Psoas muscle (tissue), 8 donors: Measurements from ENCODE around the gene ALDH3A1. TPM values are rescaled to one million over a fixed set of nuclear protein-coding genes. Genes with fewer than 3 reads are reported as not detected.

Experiments
- ATAC-seq, 4 donors: fragments of 200-7000 bp; cut with Tn5 transposase; one replicate each; pipeline ENCODE4 v1.9.1; 2020; ENCODE audit warnings: moderate library complexity in 3 of 4, mild to moderate bottlenecking in 2 of 4
- DNase-seq, 2 donors: peaks; one replicate each; pipeline ENCODE4 v3.0.0-alpha.2; 2020
- H3K27ac ChIP-seq: fragments of 200-600 bp; one replicate; pipeline ENCODE4 v1.8.0; 2022
- H3K27me3 ChIP-seq, 3 donors: fragments of 200-600 bp in 1 of 3; one replicate each; pipeline versions ENCODE4 v1.6.1 to v1.8.0; 2013 to 2022; ENCODE audit warnings: low read length in 2 of 3, mild to moderate bottlenecking in 2 of 3, moderate library complexity in 1 of 3; ENCODE audit not compliant: insufficient read depth in 3 of 3
- H3K36me3 ChIP-seq, 2 donors: fragments of 200-600 bp in 1 of 2; one replicate each; pipeline versions ENCODE4 v1.6.1 to v1.8.0; 2013 to 2022; ENCODE audit warnings: low read depth in 1 of 2, mild to moderate bottlenecking in 1 of 2, moderate library complexity in 1 of 2; ENCODE audit not compliant: insufficient read depth in 1 of 2
- H3K4me1 ChIP-seq: fragments of 200-600 bp; one replicate; pipeline ENCODE4 v1.8.0; 2022
- H3K4me3 ChIP-seq: fragments of 200-600 bp; one replicate; pipeline ENCODE4 v1.8.0; 2022; ENCODE audit warnings: mild to moderate bottlenecking
- H3K9me3 ChIP-seq: fragments of 200-600 bp; one replicate; pipeline ENCODE4 v1.8.0; 2022
- WGBS, 3 donors: extraction: QIAGEN DNeasy Blood & Tissue Kit; methylation state at CpG; one replicate each; pipeline versions ENCODE4 v1.1.6 to v1.1.7; 2013; 5-methylcytosine and 5-hydroxymethylcytosine counted together
- intact Hi-C, 2 donors: fragments of 100-400 bp; cut with DNase I; formaldehyde crosslinking; loops; one replicate each; pipeline versions ENCODE4 v1.11.0 to v1.14.2; 2022
- polyA plus RNA-seq, 3 donors: library from polyadenylated mRNA; stranded (reverse); fragments of 200-250 nt; gene quantifications; one replicate each; pipeline ENCODE4 v1.2.3, GENCODE V29; 2013
- total RNA-seq, 4 donors: library from RNA; stranded (reverse); fragmentation: NEBNext Ultra II Directional in 2 of 4; extraction: Animal tissue kit (Norgen Biotek cat#: 25700) in 2 of 4; gene quantifications; one replicate each; pipeline versions ENCODE4 v1.2.1 to v1.2.4, GENCODE V29; 2021 to 2023
- TF ChIP-seq, protein P1 (sequence below): fragments of 200-600 bp; IDR thresholded peaks from one replicate; pipeline ENCODE4 v1.8.0; 2022; ENCODE audit warnings: antibody characterized with exemption
- donor health status: healthy with polysubstance abuse.
- donor health status: DM: no; HTN: no; CAD: no; lungs with moderate emphysema.
- donor health status: Bipolar disorder and iron deficiency.
- donor health status: healthy.
- donor health status: DM: yes; HTN: yes; CAD: no.
- donor health status: DM: no; HTN: no; CAD: no.
- donor health status: DM: no; HTN: no; CAD: no.
- donor health status: DM: yes; HTN: yes; CAD: no.

Gene ALDH3A1
- total and polyA plus RNA-seq, 7 donors: 0.05 to 6.5 (median 0.18) TPM; not detected in 1

DNA sequence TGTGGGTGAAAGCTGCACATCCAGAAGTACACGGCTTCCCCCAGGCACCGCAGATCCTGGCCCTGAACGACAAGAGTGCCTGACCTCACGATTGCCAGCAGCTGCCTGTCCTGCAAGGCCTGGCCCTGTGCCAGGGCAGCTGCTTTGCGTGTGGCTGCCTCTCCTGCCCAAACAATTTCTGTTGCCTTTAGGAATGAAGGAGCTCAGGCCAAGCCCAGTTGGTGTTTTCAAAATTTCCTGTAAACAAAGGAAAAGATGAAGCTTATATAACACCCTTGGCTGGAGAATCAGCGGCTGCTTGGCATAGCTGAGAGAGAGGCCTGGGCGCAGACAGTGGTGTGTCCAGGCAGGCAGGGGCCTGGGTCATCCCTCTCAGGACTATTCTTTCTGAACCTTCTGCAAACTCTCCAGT lies 20.0 kb downstream of the ALDH3A1 start:
- intact Hi-C loops: no loop called here
- H3K27me3 ChIP-seq: no peaks in the 10 kb centered on the region
- TF ChIP-seq, protein P1, sequence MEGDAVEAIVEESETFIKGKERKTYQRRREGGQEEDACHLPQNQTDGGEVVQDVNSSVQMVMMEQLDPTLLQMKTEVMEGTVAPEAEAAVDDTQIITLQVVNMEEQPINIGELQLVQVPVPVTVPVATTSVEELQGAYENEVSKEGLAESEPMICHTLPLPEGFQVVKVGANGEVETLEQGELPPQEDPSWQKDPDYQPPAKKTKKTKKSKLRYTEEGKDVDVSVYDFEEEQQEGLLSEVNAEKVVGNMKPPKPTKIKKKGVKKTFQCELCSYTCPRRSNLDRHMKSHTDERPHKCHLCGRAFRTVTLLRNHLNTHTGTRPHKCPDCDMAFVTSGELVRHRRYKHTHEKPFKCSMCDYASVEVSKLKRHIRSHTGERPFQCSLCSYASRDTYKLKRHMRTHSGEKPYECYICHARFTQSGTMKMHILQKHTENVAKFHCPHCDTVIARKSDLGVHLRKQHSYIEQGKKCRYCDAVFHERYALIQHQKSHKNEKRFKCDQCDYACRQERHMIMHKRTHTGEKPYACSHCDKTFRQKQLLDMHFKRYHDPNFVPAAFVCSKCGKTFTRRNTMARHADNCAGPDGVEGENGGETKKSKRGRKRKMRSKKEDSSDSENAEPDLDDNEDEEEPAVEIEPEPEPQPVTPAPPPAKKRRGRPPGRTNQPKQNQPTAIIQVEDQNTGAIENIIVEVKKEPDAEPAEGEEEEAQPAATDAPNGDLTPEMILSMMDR: no peak
- H3K4me1 ChIP-seq: peaks cover 33% of the 10 kb centered on the region
- H3K4me3 ChIP-seq: no peak overlapping the region
- H3K9me3 ChIP-seq: no peaks in the 10 kb centered on the region
- DNase-seq (peak; percentile 92 to 95), ATAC-seq (peak; percentile 82 to 90 (median 84))
- 2 to 7% (median 3%) methylated on average over 7 of the region's 7 CpGs for WGBS, 3 donors
- H3K36me3 ChIP-seq: no peaks in the 10 kb centered on the region
- peak overlapping the region; percentile 91 for H3K27ac ChIP-seq

DNA sequence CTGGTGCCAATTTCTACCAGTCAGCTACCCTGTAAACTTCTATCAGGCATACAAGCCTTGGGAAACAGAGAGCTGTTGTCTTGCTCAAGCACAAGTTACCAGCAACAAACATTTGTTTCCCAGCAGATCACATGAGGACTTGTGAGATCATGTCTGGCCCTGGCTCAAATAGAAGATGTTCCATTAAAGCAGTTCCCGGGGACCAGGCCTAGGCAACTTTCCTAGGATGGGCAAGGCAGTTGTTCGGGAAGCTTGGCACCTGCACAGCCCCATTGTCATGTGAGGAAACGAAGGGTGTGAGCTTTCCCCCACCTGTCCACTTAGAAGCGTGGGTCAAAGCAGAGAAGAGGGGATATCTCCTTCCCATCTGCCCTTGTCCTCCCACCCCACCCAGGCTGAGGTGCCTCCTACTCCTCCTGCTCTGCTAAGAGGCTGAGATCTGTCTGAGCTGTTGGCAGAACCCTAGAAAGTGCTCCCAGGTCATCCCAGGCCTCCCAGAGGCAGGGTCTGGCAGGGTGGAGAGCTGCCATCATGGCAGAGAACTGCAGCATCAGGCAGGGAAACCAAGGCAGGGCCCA lies 20.5 kb downstream of the ALDH3A1 start:
- intact Hi-C loops: no loop called here
- H3K9me3 ChIP-seq: no peaks in the 10 kb centered on the region
- TF ChIP-seq, protein P1: no peak
- ATAC-seq (peak; percentile 67 to 82 (median 78)), DNase-seq (peak; percentile 68 to 79)
- no peaks in the 10 kb centered on the region for H3K27me3 ChIP-seq
- H3K4me1 ChIP-seq: peaks cover 33% of the 10 kb centered on the region
- no peaks in the 10 kb centered on the region for H3K36me3 ChIP-seq
- H3K4me3 ChIP-seq: no peak overlapping the region
- WGBS, 3 donors: 10 to 16% (median 12%) methylated on average over 4 of the region's 4 CpGs
- H3K27ac ChIP-seq: peak overlapping the region; percentile 91

DNA sequence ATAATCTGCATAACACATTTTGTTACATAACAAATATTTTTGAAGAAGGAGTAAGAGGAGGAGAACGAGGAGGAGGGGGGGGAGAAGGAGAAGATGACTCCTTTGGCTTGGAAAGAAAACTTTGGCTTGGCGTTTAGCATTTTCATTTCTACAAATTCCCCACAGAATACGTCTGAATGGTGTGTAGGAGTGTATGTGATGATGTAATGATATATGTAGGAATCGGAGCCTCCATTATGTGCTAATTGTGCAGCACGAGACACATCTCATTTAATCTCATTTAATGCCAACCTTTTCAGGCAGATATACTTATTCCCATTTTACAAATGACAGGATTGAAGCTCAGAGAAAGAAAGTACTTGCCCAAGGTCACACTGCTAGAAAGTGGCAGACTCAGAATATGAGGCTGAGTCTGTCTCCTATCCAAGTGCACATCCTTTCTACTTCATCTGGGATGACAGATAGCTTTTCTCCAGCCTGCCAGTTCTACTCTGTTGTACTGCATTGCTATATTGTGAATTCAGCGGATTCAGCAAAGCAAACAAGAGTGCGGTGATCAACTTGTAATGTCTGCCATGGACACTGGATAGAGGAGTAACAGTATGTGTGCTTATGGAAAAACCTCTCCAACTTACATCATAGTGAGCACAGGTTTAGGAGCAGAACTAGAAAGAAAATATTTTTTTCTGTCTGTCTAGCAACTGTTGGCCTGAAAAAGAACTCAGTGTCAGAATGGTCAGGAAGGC lies 21.3 kb downstream of the ALDH3A1 start:
- peak in 1 of 4 donors; percentile 1 for ATAC-seq
- intact Hi-C loops: no loop called here

DNA sequence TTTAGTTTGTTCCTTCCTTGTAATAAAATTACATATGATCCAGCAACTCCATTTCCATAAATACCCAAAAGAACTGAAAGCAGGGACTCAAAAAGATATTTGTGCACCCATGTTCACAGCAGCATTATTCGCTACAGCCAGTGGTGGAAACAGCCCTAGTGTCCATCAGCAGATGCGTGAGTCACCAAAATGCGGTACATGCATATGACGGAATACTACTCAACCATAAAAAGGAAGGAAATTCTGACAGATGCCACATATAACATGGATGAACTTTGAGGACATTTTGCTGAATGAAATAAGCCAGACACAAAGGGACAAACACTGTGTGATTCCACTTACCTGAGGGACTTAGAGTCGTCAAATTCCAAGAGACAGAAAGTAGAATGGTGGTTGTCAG lies 22.6 kb downstream of the ALDH3A1 start:
- no peaks in the 10 kb centered on the region for H3K27me3 ChIP-seq
- no peak overlapping the region for H3K27ac ChIP-seq
- DNase-seq: no peak
- intact Hi-C loops: no loop called here
- 94 to 95% (median 95%) methylated on average over 5 of the region's 5 CpGs for WGBS, 3 donors
- peaks cover 33% of the 10 kb centered on the region for H3K4me1 ChIP-seq
- ATAC-seq: no peak
- TF ChIP-seq, protein P1: no peak
- H3K9me3 ChIP-seq: no peaks in the 10 kb centered on the region
- no peak overlapping the region for H3K4me3 ChIP-seq
- H3K36me3 ChIP-seq: no peaks in the 10 kb centered on the region

More for the DNA sequence above, 21.3 kb downstream of the ALDH3A1 start:
- Histone ChIP-seq H3K36me3 (no peaks in the 10 kb centered on the region), H3K4me1 (peaks cover 33% of the 10 kb centered on the region), H3K27me3 (no peaks in the 10 kb centered on the region), H3K9me3 (no peaks in the 10 kb centered on the region), H3K27ac (peak overlapping the region; percentile 91), H3K4me3 (no peak overlapping the region)
- WGBS, 3 donors: 69 to 81% (median 72%) methylated on average over 7 of the region's 7 CpGs
- no peak for DNase-seq
- TF ChIP-seq, protein P1: no peak
